ENCODE results near the gene SCD.

SCD gene

DNA sequence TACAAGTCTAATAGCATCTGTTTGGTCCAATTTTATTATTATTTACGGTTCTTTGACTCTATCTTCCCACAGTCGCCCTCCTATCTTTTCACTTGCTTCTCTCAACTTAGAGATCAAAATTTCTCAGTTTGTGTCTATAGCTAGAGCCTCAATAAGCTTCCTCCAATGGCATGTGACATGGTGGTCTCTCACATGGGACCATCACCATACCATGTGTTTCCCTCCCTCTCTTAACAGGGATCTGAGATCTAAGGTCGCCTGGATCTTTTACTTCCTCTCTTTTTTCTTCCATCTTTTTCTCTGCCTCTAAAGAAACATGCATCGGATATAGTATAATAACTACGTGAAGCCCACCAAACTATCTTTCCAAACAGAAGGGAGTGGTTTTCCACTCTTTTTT is 18.8 kb upstream of the SCD start:
- TF ChIP-seq, protein P1, sequence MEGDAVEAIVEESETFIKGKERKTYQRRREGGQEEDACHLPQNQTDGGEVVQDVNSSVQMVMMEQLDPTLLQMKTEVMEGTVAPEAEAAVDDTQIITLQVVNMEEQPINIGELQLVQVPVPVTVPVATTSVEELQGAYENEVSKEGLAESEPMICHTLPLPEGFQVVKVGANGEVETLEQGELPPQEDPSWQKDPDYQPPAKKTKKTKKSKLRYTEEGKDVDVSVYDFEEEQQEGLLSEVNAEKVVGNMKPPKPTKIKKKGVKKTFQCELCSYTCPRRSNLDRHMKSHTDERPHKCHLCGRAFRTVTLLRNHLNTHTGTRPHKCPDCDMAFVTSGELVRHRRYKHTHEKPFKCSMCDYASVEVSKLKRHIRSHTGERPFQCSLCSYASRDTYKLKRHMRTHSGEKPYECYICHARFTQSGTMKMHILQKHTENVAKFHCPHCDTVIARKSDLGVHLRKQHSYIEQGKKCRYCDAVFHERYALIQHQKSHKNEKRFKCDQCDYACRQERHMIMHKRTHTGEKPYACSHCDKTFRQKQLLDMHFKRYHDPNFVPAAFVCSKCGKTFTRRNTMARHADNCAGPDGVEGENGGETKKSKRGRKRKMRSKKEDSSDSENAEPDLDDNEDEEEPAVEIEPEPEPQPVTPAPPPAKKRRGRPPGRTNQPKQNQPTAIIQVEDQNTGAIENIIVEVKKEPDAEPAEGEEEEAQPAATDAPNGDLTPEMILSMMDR (IDR thresholded peaks at IDR 0.05) = no peak
- Histone ChIP-seq H3K4me3 (no peak overlapping the region), H3K27ac (no peak overlapping the region)
- DNase-seq (ENCODE audit: low spot score) = no peak

DNA sequence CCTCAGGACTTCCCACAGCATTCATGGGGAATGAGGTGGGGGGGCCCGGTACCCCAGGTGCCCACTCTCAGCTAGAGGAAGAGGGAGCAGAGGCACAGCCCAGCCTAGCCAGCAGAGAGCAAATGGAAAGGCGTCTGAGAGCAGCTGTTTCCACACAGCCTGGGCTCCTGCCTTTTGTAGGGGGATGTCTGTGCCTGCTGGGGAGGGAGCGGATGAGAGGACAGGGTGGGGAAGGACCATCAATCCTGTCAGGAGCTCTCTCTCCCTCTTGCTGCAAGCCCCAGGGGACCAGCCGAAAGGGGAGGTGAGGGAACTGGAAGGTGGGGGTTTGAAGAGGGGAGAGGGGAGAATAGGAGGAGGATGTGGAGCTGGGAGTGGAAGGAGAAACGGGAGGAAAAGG is 17.0 kb upstream of the SCD start, which contains the start of gene PKD2L1:
Gene PKD2L1 (minus strand): TSS at position 150 of the 400 bp plus-strand sequence. CDS start 125 bp downstream, at position 25.
- H3K27ac ChIP-seq = no peak within 1 kb of the TSS
- H3K4me3 ChIP-seq = no peak within 1 kb of the TSS
- no peak for DNase-seq (ENCODE audit: low spot score)
- TF ChIP-seq, protein P1 (IDR thresholded peaks at IDR 0.05) = no peak

DNA sequence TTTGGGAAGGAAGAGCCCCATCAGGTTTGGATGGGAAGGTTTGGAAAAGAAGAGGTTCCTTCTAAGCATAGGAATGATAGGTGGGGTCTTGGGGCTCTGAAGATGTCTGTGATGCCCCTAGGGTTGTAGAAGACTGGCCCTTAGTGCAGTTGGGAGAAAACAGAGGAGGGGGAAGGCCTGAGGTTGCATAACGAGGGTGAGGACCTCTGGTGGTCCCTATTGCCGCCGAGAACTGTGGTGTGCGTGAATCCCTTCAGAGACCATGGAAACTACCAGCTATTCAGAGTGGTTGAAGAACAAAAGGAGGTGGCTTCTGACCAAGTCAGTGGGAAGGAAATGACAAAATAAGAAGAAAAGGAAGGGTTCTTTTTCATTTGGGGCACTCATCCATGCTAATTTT is 13.9 kb upstream of the SCD start:
- Histone ChIP-seq H3K4me3 (no peak overlapping the region), H3K27ac (no peak overlapping the region)
- TF ChIP-seq, protein P1 (IDR thresholded peaks at IDR 0.05) = no peak
- DNase-seq (ENCODE audit: low spot score) = no peak

DNA sequence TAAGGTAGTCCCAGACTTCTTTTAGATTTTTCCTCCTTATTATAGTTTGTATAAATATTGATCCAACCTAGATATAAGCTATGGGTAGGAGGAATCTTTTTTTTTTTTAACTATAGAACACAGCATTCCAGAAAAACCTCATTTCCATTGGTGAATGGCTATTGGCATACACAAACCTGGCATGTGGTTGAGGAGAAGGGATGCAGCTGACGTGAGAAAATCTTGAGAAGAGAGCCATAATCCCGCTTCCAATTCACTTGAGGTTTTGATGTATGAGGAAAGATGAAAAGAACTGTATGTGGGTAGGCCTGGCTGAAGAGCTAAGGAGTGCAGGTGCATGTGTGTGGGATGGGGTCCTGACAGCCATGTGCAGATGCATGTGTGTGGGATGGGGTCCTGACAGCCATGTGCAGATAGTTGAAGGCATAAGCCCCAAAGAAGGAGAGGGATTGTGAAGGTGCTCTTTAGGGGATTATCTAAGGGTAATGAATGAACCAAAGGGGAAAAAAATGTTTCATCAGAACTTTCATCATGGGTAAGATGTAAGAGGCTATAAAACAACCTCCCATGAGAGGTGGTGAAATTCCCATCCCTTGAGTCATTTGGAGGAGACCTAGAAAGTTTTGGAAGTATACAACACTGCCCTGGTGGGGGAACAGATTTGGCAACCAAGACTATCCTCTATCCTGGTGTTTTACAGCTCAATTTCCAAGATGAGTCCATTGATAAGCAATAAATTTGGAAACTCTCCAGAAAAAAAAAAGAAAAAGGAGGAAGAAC is 13.2 kb upstream of the SCD start:
- H3K27ac ChIP-seq = no peak overlapping the region
- no peak for DNase-seq (ENCODE audit: low spot score)
- no peak overlapping the region for H3K4me3 ChIP-seq
- TF ChIP-seq, protein P1 (IDR thresholded peaks at IDR 0.05) = no peak

DNA sequence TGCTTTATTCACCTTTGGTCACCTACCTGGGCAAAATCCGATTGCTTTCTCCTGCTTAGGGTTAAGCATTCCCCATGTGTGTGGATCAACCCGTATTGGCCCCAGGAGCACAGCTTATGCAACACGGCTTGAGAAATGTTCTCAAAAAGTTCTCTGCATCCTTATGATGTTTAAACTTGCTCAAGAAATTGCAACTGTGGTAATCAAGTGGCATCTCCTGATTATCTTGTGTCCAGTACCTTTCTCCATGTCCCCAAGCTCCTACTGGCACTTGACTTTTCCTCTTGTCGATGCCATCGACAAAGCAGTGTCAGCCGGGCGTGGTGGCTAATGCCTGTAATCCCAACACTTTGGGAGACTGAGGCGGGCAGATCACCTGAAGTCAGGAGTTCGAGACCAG is 12.3 kb upstream of the SCD start:
- Histone ChIP-seq H3K4me3 (no peak overlapping the region), H3K27ac (no peak overlapping the region)
- TF ChIP-seq, protein P1 (IDR thresholded peaks at IDR 0.05) = no peak
- DNase-seq (ENCODE audit: low spot score) = no peak

DNA sequence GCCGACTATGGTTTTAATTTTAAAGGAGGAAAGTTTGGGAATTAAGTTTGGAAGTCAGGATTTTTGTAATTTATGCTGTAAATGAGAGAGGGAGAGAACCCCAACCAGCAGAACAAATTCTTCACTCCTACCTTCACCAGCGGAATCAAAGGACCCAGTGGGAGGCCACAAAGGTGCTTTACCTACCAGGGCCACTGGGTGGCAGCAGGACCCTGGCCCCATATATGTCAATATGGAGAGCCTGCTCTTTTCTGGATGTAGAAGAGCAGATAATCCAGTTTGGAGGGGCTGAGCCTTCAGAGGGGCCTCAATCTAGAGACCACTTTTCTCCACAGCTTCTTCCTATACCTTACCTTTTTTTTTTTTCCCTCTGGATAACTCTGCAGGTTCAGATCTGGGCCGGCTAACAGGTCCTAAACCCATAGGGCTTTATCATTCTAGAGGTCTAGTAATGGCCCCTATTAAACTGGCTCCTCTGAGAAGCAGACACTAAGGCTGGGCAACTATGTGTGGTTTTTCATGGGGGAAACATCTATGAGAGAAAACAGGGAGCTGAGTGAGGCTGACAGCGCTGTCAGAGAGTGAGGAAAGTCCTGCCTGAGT is 8.5 kb upstream of the SCD start:
- TF ChIP-seq, protein P1 (IDR thresholded peaks at IDR 0.05) = peak; percentile 85
- Histone ChIP-seq H3K27ac (no peak overlapping the region), H3K4me3 (no peak overlapping the region)
- peak; percentile 82 for DNase-seq (ENCODE audit: low spot score)

DNA sequence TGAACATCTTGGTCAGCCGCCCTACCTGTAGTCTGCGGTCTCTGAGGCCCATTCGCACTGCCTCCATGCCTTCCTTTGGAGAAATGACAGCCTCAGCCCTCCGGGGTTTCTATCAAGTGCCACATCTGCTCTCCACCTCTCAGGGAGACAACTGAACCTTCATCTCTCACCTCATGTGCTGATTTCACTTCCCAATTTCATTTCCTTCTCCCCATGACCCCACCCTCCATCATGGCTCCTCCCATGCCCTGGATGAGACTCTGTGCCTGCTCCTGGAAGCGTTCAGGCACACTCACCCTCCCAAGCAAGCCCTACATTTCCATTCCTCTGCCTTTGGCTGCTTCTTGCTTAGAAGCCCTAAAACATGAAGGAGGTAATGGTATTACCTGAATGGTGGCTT is 7.8 kb upstream of the SCD start:
- TF ChIP-seq, protein P1 (IDR thresholded peaks at IDR 0.05) = no peak
- Histone ChIP-seq H3K4me3 (no peak overlapping the region), H3K27ac (no peak overlapping the region)
- DNase-seq (ENCODE audit: low spot score) = no peak

Measured in coronary artery (tissue), 2 donors.